Stomach (tissue), 4 donors: ENCODE data around the gene RAB3GAP1.
A peak's percentile ranks its signal among the peaks of the same experiment; 100 is the strongest.

Experiments used
- EP300 ChIP-seq: sonication (generic); formaldehyde crosslinking; IDR thresholded peaks from one replicate; pipeline ENCODE4 v1.6.1; 2017; ENCODE audit warnings: antibody characterized with exemption
- POLR2A ChIP-seq, 4 donors: fragments of 450-650 bp; IDR thresholded peaks; one replicate each; pipeline ENCODE4 v1.6.1; 2016; ENCODE audit warnings: antibody characterized with exemption in 4 of 4, control low read depth in 2 of 4, mild to moderate bottlenecking in 1 of 4, moderate library complexity in 1 of 4
- POLR2AphosphoS5 ChIP-seq, 3 donors: sonication (generic); formaldehyde crosslinking; IDR thresholded peaks; one replicate each; pipeline ENCODE4 v1.6.1; 2016; ENCODE audit warnings: antibody characterized with exemption in 3 of 3
- TF ChIP-seq, protein P1 (sequence below), 7 experiments: fragments of 450-650 bp in 4 of 7; fragments of 200-600 bp in 3 of 7; sonication (generic) in 3 of 7; IDR thresholded peaks; one replicate each; pipeline ENCODE4 v1.5.1; 2016 to 2019; ENCODE audit warnings: antibody characterized with exemption in 7 of 7, control low read depth in 2 of 7, mild to moderate bottlenecking in 1 of 7

- TF ChIP-seq, protein P1, sequence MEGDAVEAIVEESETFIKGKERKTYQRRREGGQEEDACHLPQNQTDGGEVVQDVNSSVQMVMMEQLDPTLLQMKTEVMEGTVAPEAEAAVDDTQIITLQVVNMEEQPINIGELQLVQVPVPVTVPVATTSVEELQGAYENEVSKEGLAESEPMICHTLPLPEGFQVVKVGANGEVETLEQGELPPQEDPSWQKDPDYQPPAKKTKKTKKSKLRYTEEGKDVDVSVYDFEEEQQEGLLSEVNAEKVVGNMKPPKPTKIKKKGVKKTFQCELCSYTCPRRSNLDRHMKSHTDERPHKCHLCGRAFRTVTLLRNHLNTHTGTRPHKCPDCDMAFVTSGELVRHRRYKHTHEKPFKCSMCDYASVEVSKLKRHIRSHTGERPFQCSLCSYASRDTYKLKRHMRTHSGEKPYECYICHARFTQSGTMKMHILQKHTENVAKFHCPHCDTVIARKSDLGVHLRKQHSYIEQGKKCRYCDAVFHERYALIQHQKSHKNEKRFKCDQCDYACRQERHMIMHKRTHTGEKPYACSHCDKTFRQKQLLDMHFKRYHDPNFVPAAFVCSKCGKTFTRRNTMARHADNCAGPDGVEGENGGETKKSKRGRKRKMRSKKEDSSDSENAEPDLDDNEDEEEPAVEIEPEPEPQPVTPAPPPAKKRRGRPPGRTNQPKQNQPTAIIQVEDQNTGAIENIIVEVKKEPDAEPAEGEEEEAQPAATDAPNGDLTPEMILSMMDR (IDR thresholded peaks at IDR 0.05): peak in 5 of 7 experiments; percentile 69 to 89 (median 84)
- TF ChIP-seq POLR2A (IDR thresholded peaks at IDR 0.05): no peak
- peak in 1 of 3 donors; percentile 52 for TF ChIP-seq POLR2AphosphoS5 (IDR thresholded peaks at IDR 0.05)
- no peak for TF ChIP-seq EP300
Observed at GRCh38 chr2:135004005-135004746, 47.9 kb upstream of the RAB3GAP1 start.
